Smooth muscle cell (in vitro differentiated cells): Measurements from ENCODE around the gene CC2D1A. TPM values are rescaled to one million over a fixed set of nuclear protein-coding genes. Genes with fewer than 3 reads are reported as not detected.
A peak's percentile ranks its signal among the peaks of the same experiment; 100 is the strongest.

ENCODE experiments used
- DNase-seq: peaks from one replicate; lab custom pipeline; 2025; ENCODE audit not compliant: unreplicated experiment; lab: John Stamatoyannopoulos, UW
- H2AFZ ChIP-seq: fragments of 200-600 bp; sonication (generic); 2 replicates; pipeline ENCODE4 v1.6.0; 2016; ENCODE audit warnings: antibody characterized with exemption, low read depth, mild to moderate bottlenecking
- H3F3A ChIP-seq: fragments of 200-600 bp; sonication (generic); 2 replicates; pipeline ENCODE4 v1.6.0; 2017; ENCODE audit warnings: antibody characterized with exemption, low read depth
- H3K27ac ChIP-seq: fragments of 200-600 bp; sonication (generic); 2 replicates; pipeline ENCODE4 v1.5.1; 2016; ENCODE audit warnings: low read depth, mild to moderate bottlenecking
- H3K27me3 ChIP-seq: fragments of 200-600 bp; sonication (generic); 2 replicates; pipeline ENCODE4 v1.6.1; 2016; ENCODE audit warnings: low read depth, mild to moderate bottlenecking
- H3K36me3 ChIP-seq: fragments of 200-600 bp; sonication (generic); 2 replicates; pipeline ENCODE4 v1.5.1; 2016; ENCODE audit warnings: low read depth
- H3K4me1 ChIP-seq: fragments of 200-600 bp; sonication (generic); 2 replicates; pipeline ENCODE4 v1.5.1; 2016; ENCODE audit warnings: low read depth
- H3K4me2 ChIP-seq: fragments of 200-600 bp; sonication (generic); 2 replicates; pipeline ENCODE4 v1.6.0; 2016; ENCODE audit warnings: mild to moderate bottlenecking
- H3K4me3 ChIP-seq: fragments of 200-600 bp; sonication (generic); 2 replicates; pipeline ENCODE4 v1.5.1; 2016; ENCODE audit warnings: mild to moderate bottlenecking
- H3K79me2 ChIP-seq: fragments of 200-600 bp; sonication (generic); 2 replicates; pipeline ENCODE4 v1.6.0; 2016; ENCODE audit warnings: low read depth, mild to moderate bottlenecking
- H3K9ac ChIP-seq: fragments of 200-600 bp; sonication (generic); 2 replicates; pipeline ENCODE4 v1.6.0; 2016; ENCODE audit warnings: low read depth
- H3K9me3 ChIP-seq: fragments of 200-600 bp; sonication (generic); replicated peaks from 2 replicates; pipeline ENCODE4 v1.5.1; 2016; ENCODE audit warnings: low read depth
- H4K20me1 ChIP-seq: fragments of 200-600 bp; sonication (generic); 2 replicates; pipeline ENCODE4 v1.6.0; 2016; ENCODE audit warnings: low read depth
- CTCF ChIP-seq: fragments of 200-600 bp; sonication (generic); IDR thresholded peaks from 2 replicates; pipeline ENCODE4 v1.5.1; 2017; ENCODE audit warnings: borderline replicate concordance, mild to moderate bottlenecking, antibody characterized with exemption; ENCODE audit not compliant: insufficient read depth, poor library complexity, severe bottlenecking
- WGBS: methylation state at CpG from one replicate; pipeline ENCODE4 v1.1.7; 2016; ENCODE audit warnings: low lambda C conversion rate; 5-methylcytosine and 5-hydroxymethylcytosine counted together
- polyA plus RNA-seq: library from polyadenylated mRNA; unstranded; fragments of >200 nt; fragmentation: Nextera tagmentation; extraction: Ambion mirVana; gene quantifications from 2 replicates; pipeline ENCODE4 v1.2.1, GENCODE V29; 2016
- total RNA-seq: library from RNA; depleted of rRNA; stranded (reverse); fragments of >200 nt; gene quantifications from 2 replicates; pipeline ENCODE4 v1.2.3, GENCODE V29; 2014

CC2D1A gene
- total and polyA plus RNA-seq, 2 experiments from 2014 or later, result 8.0 to 26.3 TPM

DNA sequence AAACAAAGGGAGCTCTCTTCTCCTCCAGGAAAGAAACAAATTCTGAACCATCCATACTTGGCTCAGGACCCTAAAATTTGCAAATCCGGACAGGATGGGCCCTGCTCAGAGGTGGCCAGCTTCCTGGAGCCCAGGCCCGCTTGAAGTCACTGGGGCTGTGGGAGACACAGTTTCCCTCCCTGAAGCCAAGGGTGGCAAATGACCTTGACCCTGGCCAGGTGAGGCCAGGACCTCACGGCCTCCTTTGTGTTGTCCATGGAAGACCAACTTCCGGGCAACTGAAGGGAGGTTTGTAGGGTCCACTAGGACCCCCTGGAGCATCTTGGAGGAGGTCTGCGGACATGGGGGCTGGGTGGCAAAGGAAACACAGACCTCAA is 23.6 kb upstream of the CC2D1A start:
- Histone ChIP-seq H3K79me2 (no peaks in the 10 kb centered on the region), H2AFZ (no peak overlapping the region), H3K36me3 (no peaks in the 10 kb centered on the region), H3K4me3 (no peak overlapping the region), H3K4me2 (no peak overlapping the region), H3K9me3 (no peaks in the 10 kb centered on the region), H3K9ac (no peak overlapping the region), H3F3A (no peaks in the 10 kb centered on the region), H3K27me3 (no peaks in the 10 kb centered on the region), H3K27ac (peak overlapping the region; percentile 92), H3K4me1 (peaks cover 14% of the 10 kb centered on the region), H4K20me1 (no peaks in the 10 kb centered on the region)
- 96% methylated on average over 5 of the region's 5 CpGs for WGBS
- no peak for DNase-seq
- TF ChIP-seq CTCF, result no peak

DNA sequence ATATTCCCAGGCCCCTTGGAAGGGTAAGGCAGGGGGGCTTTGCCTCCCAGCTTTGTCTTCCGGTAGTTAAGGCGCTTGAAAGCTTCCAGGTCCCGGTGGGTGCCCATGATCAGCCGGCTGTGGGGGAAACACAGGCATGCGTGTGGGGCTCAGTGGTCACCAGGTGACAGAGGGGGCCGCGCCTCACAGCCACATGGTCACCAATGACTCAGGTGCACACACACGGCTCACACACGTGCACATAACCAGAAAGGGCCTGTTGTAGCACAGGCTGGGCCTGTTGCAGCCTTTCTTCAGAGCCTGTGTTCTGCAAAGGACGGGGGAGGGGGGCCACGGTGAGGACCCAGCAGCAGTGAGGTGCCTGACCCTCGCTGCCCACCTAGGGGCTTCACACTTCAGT is 23.2 kb upstream of the CC2D1A start:
- H3K4me2 ChIP-seq, result no peak overlapping the region
- H3K27me3 ChIP-seq, result no peaks in the 10 kb centered on the region
- H3K4me3 ChIP-seq, result no peak overlapping the region
- no peaks in the 10 kb centered on the region for H3K79me2 ChIP-seq
- no peak overlapping the region for H2AFZ ChIP-seq
- no peaks in the 10 kb centered on the region for H3K9me3 ChIP-seq
- H3K36me3 ChIP-seq, result no peaks in the 10 kb centered on the region
- H3K27ac ChIP-seq, result no peak overlapping the region
- no peaks in the 10 kb centered on the region for H3F3A ChIP-seq
- no peaks in the 10 kb centered on the region for H4K20me1 ChIP-seq
- H3K9ac ChIP-seq, result no peak overlapping the region
- 95% methylated on average over 12 of the region's 12 CpGs for WGBS
- H3K4me1 ChIP-seq, result peaks cover 14% of the 10 kb centered on the region
- no peak for TF ChIP-seq CTCF
- DNase-seq, result no peak

DNA sequence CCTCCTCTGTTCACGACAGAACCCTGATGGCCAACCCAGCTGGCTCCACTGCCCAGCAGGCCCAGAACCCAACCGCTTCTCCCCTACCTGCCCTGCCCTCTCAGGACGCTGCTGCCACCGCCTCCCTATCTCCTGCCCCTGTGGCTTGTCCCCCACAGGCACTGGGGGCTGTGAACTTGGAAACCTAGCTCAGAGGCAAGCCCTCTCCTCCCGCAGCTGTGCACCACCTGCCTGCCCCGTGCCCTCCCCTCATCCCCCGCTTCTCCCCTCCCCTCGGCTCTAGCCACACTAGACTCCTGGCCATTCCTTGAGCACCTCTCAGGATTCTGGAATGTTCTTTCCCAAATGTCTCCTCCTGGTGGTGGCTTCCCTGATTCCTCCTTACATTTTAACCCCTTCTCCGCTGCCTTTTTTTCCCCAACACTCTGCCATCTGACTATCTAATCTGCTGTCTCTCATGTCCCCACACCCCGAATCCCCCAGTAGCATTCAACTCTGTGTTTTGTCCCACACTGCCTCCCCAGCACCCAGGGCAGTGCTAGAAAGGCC is 22.4 kb upstream of the CC2D1A start:
- no peaks in the 10 kb centered on the region for H3K36me3 ChIP-seq
- DNase-seq, result no peak
- WGBS, result 89% methylated on average over 9 of the region's 10 CpGs
- TF ChIP-seq CTCF, result peak; percentile 17
- no peaks in the 10 kb centered on the region for H3K27me3 ChIP-seq
- no peak overlapping the region for H3K4me3 ChIP-seq
- H3F3A ChIP-seq, result no peaks in the 10 kb centered on the region
- no peak overlapping the region for H3K4me2 ChIP-seq
- H3K4me1 ChIP-seq, result peaks cover 14% of the 10 kb centered on the region
- no peak overlapping the region for H2AFZ ChIP-seq
- no peak overlapping the region for H3K9ac ChIP-seq
- H3K9me3 ChIP-seq, result no peaks in the 10 kb centered on the region
- H3K79me2 ChIP-seq, result no peaks in the 10 kb centered on the region
- no peaks in the 10 kb centered on the region for H4K20me1 ChIP-seq
- H3K27ac ChIP-seq, result no peak overlapping the region
